T1000 (cell line): ENCODE measurements around the gene SLC28A3.

Experiments used
- DNase-seq: peaks from one replicate; lab custom pipeline; 2025; ENCODE audit warnings: mixed read lengths; lab: John Stamatoyannopoulos, UW

The SLC28A3 gene

DNA sequence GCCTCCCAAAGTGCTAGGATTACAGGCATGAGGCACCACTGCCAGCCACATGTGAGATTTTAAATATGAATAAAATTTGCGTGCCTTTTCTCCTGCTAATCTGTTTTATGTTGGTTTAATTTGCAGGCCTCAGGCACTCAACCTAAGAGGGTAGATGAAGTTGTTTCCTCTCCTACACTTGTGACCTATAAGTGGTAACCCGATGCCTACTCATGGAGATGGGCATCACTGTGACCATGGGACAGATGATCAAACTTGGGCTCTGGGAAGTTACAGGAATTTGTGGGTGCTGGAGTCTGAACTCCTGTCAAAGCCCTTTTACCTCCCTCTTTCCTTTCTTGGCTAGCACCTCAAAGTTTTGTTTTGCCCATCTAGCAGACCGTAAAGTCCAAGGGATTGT lies 1.1 kb downstream of the SLC28A3 start:
- DNase-seq = no peak

DNA sequence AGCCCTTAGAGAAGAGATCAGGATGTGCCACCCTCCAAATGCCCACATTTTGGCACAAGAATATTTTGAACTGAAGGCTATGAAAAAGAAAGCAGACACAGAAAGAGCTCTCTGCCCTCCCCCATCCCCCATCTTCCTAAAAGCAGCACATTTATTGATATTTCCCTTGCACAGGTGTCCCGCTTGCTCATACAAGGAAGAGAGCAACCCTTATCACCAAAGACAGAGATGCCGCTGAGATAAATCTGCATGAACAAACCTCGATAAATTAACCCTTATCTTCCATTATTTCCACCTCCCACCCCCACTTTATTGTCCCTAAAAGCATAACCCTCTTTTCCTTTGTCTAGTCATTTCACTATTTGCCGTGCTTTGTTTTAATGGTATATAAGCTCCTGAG lies 1.8 kb downstream of the SLC28A3 start:
- no peak for DNase-seq

DNA sequence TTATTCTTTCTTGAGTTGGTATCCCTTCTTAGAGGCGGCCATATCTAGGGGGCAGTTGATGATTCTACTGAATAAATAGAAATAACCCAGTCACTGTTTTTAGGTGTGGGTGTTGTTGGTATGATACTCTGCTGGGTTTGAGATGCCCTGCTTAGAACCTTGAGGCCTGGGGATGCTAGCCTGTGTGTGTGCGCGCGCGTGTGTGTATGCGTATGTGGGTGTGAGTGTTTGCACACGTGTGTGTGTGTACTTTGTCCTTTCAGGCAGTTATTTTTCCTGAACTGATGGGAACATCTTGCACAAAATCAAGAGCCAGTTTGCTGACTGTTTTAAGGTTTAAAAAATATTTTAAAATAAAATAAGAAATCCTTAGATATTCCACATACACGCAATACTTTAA lies 3.3 kb downstream of the SLC28A3 start:
- DNase-seq = no peak

DNA sequence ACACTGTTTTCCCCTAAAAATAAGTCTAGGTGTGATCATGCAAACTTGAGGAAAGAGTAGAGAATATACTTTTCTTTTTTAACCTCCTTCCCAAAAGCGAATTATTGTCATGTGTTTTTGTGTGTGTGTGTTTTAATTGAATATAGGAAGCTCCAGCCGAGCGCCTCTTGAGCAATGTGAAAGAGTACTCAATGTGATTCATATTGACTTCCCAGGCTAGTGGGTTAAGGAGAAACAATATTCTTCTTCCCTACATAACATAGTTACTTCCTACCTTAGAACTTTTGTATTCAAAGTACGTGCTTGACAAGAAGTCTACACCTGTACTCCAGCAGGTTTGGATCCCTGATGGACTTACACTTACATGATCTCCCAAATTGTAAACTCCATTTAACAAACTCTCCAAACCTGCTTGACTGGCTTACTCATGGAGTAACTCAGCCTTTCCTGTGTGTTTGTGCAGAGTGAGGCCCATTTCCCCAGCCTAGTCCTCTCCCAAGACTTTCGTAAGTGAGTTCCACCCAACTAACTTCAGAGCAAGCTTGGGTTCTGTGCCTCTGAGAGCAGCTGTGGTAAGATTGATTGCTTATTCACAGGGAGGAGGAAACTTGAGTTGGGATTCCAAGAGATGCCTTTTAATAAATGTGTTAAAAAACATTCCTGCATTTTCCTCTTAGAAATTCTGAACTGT lies 9.3 kb downstream of the SLC28A3 start:
- no peak for DNase-seq

DNA sequence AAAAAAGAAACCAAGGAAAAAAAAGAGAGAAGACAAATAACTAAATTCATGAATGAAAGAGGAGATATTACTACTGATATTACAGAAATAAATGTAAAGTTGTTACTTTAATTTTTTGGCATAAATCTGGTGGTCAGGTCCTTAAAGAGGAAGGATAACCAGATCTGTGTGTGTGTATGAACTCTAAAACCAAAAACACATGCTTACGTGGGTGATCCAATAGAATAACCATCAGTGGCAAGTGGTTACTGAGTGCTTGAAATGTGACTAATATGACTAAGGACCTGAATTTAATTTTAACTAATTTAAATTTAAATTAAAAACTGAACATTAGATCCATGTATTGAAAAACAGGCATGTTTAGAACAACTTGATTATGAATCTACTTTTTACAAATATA lies 10.3 kb downstream of the SLC28A3 start:
- DNase-seq = no peak

DNA sequence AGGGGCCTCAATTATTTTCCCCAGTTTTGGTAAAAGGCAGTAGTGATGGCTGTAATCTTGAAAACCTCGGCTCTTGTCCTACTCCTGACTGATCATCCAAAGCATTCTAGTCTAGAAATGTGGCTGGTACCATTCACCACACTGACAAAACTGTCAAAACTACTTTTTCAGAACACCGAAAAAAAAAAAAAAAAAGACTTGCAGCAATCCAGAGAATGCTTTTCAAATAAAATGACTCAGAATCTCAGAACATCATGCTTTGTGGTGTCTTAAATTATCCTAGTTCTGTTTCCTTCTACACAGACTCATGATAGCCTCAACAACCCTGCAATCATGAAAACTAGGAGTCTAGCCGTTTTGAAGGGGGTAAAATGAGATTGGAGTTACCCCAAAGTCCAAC lies 13.4 kb downstream of the SLC28A3 start:
- DNase-seq = no peak

DNA sequence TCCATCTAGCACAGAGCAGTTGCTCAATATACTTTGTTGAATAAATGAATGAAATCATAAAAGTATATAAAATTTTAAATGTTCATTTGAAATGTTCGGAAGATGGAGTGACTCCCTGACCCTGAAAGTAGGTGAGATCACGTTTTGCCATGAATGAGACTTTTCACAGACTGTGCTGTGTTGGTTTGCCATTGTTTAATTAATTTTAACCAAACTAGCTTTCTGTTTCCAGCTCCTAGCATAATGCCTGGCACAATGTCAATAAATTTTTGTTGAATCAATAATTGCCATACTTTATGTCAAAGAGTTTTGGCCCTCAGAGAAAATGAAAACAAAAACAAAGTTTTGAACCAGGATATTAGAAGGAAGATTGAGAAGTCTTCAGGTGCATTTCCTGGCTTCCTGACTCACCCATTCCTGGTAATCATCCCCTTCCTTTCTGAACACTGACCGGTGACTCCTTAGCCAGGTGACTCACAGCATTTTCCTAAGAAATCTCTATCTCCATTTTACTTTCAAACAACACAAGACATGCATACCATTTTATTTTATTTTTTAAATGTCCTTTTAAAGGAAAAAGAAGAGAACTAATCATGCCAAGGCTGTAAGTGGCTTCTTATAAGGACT lies 15.1 kb downstream of the SLC28A3 start:
- DNase-seq = no peak

DNA sequence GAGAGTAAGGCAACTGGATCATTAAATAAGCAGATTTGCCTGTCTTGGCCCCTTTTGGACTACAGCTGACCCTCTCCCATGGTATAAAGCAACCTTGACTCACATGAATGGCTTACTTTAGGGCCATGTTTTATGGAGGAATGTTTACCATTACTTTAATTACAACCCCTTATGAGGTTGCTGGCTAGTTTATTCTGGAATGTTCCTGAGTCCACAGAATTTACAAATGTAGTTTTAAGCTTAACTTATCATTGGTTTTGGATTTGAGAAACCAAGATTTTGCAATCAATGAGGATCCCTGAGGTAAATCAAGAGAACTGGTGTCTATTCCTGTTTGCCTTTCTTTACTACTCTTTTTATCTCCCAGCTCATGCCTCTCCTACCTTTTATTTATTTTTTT lies 15.7 kb downstream of the SLC28A3 start:
- DNase-seq = no peak

DNA sequence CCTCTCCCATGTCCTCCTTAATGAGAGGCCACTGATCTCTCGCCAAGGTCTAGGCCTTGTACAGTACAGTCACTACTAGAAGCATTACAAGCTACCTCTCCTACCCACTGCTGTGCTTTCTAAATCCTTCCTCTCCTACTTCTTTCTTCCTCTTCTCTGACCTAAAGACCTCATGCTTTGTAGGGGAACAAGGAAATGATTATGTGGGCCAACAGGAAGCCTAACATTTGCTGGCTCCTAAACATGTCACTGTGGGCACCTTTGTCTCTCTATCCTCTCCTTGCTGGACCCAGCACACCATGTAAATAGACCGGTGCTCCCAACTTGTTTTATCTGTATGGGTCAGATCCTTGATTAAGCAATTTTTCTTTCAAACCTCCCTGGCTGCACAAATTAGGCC lies 16.7 kb downstream of the SLC28A3 start:
- no peak for DNase-seq

DNA sequence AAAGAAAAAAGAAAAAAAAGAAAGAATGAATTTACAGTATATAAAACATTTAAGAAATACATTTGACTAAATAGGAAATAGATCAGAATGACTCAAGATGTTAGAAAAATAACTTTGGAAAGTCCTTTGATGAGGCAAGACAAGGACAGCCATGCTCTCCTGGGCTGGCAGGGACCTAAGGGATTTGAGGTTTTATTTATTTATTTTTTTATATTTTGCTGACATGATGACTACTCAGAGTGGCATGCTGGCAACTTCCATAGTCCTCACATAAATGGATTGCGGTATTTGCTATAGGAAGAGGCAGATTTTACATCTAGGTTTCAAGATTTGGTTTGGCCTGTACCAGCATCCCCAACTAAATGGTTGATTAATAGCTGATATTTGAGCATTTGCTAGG lies 17.7 kb downstream of the SLC28A3 start:
- peak; percentile 40 for DNase-seq

DNA sequence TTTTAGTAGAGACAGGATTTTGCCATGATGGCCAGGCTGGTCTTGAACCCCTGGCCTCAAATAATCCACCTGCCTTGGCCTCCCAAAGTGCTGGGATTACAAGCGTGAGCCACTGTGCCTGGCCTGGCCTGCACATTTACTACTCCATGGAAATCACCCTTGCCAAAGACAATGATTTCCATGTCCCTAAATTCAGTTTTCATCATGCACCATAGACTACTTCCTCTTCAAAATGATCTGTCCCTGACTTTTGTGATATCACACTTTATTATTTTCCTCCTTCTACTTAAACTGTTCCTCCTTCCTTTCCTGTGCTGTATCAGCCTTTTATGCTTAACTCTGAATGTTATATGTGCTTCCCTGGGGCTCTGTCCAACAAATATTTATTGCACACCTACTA lies 20.3 kb downstream of the SLC28A3 start:
- no peak for DNase-seq

DNA sequence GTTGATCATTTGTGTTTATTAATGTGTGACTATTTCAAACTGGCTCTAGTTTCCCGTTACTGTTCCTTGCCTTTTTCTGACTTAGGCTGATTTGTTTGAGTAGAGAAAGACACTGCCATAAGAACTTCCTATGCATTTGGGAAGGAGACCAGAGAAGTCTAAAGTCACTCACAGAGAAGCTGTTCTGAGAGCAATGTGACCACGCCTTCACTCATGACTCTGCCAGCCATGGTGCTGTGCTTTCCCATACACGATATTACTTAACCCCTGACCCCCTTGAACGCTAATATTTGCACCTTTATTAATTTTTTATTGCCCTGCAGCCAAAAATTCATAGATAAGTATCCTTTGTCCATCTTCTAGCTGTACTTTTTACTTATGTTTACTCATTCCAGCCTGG lies 20.9 kb downstream of the SLC28A3 start:
- no peak for DNase-seq

DNA sequence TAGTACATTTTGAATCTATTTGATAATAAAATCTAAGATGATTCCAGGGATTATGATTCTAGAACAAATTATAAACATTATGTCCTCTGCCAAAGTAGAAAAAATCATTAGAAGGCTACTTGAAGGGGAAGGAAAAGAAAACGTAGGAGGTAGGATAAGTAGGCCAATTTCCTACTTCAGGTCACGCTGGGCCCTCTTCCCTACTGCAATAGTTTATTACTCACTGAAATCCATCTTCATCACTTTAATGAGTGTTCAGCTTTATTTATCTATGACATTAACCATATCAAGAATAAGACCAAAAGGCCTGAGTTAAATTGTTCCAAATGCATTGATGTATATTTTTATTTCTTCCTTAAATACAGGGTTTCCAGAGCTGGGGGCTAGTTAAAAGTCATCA lies 21.6 kb downstream of the SLC28A3 start:
- no peak for DNase-seq

DNA sequence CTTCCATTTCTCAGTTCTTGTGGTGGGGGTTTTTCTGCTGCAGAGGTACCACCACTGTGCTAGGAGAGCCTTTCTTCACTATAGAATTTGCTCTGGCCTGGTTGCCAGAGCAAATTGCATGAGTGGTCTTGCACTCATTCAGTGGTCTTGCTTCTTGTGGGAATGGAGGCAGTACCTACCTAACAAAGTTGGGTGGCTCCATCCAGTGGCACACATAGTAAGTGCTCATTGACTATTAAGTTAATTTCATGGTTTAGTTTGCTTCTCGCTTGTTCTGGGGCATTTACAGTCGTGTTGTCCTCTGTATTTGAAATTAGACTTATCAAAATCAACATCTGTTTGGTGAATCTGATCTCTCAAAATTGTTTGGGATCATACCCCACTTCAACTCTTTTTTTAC lies 23.0 kb downstream of the SLC28A3 start:
- no peak for DNase-seq

DNA sequence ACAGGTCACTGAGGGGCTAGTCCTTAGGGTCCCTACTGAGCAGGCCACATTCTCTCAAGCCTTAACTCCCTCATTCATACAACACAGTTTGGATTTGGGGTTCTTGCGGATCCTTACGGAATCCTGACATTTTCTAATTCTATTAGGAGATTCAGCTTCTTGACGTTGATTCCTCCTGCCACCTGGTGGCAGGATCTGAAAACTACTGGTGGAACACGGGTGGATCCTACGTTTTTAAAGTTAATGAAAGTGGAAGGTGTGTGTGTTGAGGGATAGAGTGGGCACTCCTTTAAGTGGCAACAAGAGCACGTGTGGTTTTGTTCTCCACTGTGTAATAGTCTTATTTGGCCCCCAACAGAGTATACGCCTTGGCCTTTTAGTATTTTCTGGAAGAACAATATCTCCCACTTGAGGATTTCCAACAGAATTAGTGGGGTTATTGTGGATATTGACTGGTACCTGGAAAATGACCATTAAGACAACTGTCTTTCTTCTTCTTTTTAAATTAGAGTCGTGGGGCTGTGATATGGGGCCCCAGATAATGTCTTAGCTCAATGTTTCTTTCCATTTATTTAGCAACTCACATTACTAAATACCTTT lies 25.2 kb downstream of the SLC28A3 start:
- DNase-seq = peak; percentile 24

DNA sequence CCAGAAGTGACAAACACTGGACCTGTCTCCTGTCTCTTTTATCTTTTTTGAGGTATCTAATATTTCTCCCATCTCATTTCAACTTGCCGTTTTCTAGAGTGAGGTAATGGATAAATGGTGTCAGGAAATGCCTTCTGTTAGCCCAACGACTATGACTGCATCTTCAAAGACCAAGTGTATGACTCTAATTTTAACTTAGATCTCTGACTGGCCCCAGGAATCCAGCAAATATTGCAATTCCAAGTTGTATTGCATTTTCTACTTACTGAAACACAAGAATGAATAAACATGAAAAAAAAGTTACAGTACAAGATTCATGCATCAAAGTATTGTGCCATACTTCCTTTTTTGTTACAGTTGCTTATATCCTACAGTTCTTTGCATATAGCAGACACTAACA lies 26.3 kb downstream of the SLC28A3 start:
- DNase-seq = no peak

DNA sequence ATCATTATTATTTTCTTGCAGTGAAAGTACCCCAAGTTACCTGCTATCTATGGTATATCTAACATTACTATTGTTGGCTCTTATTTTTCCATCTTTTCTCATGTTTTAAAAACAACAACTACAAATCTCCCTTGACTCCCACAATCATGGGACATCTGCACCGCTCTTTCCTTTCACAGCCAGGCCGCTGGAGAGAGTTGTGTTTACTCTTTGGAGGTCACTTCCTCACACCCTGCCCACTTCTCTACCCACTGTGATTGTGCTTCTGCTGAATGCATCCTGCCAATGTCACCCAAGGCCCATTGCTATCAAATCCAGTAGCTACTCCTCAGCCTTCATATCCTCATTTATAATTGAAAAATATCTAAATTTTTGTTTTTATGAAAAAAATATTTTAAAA lies 29.7 kb downstream of the SLC28A3 start:
- no peak for DNase-seq

DNA sequence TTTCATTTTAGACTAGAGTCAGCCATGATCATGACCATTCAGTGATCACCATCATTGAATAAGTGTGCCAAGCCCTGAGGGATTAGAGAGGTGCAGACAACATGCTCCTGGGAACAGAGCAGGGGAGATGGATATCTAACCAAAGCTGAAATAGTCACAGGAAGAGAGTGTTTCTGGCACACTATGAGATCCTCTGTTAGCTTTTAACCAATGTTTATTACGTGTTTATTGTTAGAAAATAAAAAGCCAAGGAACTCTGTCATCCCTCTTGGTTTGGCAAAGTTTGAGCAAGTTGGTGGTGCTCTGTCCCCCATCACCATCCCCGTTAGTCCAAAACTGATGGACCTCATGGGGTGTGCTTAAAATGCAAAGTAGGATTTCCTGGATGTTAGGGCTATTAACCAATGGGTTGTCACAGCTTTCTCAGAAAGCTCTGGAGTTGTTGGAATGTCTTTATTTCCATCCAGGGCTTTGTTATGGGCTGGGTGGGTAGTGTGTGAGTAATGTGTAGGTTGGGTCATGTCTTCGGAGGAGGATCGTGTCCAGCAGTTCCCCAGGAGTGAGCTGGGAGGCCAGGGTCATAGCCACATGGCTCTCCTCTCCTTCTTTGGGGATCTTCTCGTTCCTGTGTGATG lies 34.9 kb downstream of the SLC28A3 start:
- no peak for DNase-seq

DNA sequence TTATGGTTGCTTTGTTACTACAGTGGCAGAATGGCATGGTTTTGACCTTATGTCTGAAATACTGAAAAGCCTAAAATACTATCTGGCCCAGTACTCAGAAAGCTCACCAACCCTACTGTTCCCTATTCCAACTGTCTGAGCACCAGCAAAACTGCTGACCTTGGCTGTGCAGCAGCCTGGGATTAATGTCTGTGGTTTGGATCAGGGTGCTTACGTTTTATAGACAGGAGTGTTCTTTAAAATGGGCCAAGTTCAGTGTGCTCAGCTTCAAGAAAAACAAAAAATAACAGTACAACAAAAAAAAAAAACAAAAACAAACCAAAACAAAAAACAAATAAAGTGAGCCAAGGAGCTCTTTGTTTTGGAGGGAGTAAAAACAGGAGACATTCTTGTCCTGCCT lies 36.4 kb downstream of the SLC28A3 start:
- DNase-seq = no peak

DNA sequence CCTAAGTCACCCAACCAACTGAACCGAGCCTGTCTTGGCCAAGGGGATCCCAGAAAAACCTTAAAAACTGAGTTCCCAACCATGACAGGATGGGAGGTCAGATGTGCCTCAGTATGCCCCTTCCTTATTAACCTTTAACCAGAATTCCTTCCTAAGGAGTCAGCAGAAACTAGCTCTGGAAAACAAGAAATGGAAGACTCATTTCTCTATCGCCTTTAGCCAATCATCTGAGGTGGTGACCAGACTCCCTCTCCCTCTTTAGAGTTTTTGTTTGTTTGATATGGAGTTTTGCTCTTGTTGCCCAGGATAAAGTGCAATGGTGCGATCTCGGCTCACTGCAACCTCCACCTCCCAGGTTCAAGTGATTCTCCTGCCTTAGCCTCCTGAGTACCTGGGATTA lies 37.5 kb downstream of the SLC28A3 start:
- no peak for DNase-seq

DNA sequence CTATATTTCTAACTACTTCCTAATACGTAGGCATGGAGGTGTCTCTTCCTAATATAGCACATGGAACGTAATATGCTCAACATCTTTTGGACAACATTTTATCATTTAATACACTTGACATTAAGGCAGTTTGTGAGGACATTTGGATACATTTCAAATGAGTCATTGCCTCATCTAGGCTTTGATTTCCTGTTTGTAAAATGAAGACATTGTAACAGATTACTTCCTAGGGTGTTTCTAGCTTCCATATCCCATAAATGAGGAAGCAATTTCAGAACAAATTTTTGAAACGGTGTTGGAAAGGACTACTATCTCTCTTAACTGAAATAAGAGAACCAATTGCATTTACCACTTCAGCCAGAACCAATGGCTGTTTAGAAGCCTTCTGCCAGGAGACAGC lies 38.7 kb downstream of the SLC28A3 start:
- DNase-seq = no peak

DNA sequence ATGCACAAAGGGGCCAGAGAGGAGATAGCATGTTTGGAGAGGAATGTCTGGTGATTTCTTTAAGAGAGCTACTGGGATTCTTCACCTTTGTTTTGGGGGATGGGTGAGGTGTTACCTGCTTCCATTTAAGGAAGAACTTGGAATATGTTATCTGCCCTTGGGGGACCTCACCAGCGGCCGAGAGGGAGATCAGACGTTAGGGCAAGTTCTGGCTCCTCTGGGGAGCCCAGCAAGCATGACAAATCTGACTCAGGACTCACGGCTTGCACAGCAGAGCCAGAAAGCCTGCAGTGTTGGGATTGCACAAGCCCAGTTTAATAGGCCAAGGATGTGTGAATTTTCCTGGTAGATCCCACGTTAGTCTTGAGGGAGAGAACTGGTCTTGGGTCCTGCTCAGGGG lies 40.3 kb downstream of the SLC28A3 start:
- no peak for DNase-seq

DNA sequence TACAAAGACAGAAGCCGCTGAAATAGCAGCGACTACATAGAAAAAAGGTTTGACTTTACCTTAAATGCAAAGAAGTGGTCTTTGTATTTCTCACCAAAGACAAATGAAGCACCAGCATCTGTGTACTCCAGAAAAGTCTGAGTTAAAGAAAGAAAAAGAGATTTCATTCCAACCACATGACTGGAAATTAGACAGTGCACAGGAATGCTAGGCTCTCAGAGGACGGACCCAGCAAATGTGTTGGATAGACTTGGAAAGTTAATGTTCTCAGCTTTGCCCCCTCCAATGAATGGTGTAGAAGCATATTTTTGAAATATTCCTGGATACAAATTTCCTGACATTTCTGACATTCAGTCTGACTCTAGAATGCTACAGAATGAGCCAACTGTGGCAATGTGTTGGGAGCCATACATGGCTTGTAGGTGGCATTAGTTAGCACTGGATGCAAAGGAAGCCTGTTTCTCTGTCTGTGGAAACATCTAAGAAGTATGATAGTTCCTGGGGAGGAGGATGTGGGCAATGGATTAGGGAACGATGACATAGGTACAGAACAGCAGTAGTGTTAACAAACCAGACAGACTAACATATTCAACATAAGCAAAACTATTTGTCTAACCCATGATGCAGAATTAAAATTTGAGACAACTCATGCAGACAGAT lies 43.3 kb downstream of the SLC28A3 start:
- DNase-seq = no peak
